ENCODE measurements around the gene ZRANB1. TPM values are rescaled to one million over a fixed set of nuclear protein-coding genes. Genes with fewer than 3 reads are reported as not detected.

The ZRANB1 gene
- total RNA-seq, 4 donors from 2014 or later = 10.7 to 18.8 (median 15.5) TPM

GRCh38 chr10:124966008-124966407, 24.1 kb downstream of the ZRANB1 start:
- Histone ChIP-seq H3K9me3 (no peaks in the 10 kb centered on the region), H3K27ac (no peak overlapping the region), H3K4me3 (no peak overlapping the region), H3K27me3 (no peaks in the 10 kb centered on the region), H3K36me3 (peaks cover 0 to 20% (median 0%) of the 10 kb centered on the region in 3 donors), H3K4me1 (no peaks in the 10 kb centered on the region)
- no peak for TF ChIP-seq POLR2A (IDR thresholded peaks at IDR 0.05)
- TF ChIP-seq CTCF (IDR thresholded peaks at IDR 0.05) = no peak
- no peak for DNase-seq

DNA sequence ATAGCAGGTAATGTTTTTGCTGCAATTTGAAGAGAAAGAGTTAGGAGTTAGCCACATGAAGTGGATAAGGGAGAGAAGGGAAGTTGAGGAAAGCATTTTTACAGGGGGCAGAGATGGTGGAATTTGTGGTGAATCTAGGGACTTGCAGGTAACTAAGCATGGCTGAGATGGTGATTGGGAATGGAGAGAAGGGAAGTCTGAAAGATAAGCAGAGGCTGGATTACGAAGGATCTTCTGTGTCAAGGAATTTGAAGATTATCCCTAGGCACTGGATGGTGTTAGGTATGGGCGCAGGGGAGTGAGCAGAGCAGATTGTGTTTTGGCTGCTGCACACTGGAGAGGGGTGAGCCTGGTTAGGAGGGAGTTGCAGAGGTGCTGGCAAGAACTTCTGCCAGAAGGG, 25.3 kb downstream of the ZRANB1 start:
- Histone ChIP-seq H3K36me3 (peaks cover 0 to 20% (median 0%) of the 10 kb centered on the region in 3 donors), H3K4me3 (no peak overlapping the region), H3K27me3 (no peaks in the 10 kb centered on the region), H3K27ac (no peak overlapping the region), H3K9me3 (no peaks in the 10 kb centered on the region), H3K4me1 (no peaks in the 10 kb centered on the region)
- TF ChIP-seq CTCF (IDR thresholded peaks at IDR 0.05) = no peak
- TF ChIP-seq POLR2A (IDR thresholded peaks at IDR 0.05) = no peak
- DNase-seq = no peak

- H3K4me1 ChIP-seq = no peaks in the 10 kb centered on the region
- H3K27me3 ChIP-seq = no peaks in the 10 kb centered on the region
- peaks cover 0 to 36% (median 0%) of the 10 kb centered on the region in 3 donors for H3K36me3 ChIP-seq
- no peaks in the 10 kb centered on the region for H3K9me3 ChIP-seq
- H3K4me3 ChIP-seq = no peak overlapping the region
- TF ChIP-seq POLR2A (IDR thresholded peaks at IDR 0.05) (no peak), CTCF (IDR thresholded peaks at IDR 0.05) (no peak)
- no peak for DNase-seq
- no peak overlapping the region for H3K27ac ChIP-seq
These were observed 29.4 kb downstream of the ZRANB1 start for GRCh38 chr10:124971276-124971675.

GRCh38 chr10:124972637-124973036, 30.7 kb downstream of the ZRANB1 start:
- TF ChIP-seq CTCF (IDR thresholded peaks at IDR 0.05) (no peak), POLR2A (IDR thresholded peaks at IDR 0.05) (no peak)
- no peak for DNase-seq
- Histone ChIP-seq H3K27ac (no peak overlapping the region), H3K27me3 (no peaks in the 10 kb centered on the region), H3K36me3 (peaks cover 0 to 30% (median 0%) of the 10 kb centered on the region in 3 donors), H3K4me1 (no peaks in the 10 kb centered on the region), H3K9me3 (no peaks in the 10 kb centered on the region), H3K4me3 (no peak overlapping the region)

DNA sequence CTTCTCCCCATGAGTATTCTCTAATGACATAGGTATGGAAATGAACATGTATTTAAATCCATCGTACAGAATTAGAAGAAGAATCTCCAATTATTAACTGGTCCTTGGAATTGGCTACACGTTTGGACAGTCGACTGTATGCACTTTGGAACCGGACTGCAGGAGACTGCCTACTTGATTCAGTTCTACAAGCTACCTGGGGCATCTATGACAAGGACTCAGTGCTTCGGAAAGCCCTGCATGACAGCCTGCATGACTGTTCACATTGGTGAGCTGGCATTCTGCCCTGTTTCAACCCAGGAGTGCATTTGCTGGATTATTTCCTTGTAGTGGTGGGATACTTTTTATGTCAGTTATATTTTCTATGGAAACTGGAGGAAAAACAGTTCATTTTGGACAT, 32.2 kb downstream of the ZRANB1 start:
- Histone ChIP-seq H3K27ac (no peak overlapping the region), H3K27me3 (no peaks in the 10 kb centered on the region), H3K9me3 (no peaks in the 10 kb centered on the region), H3K4me3 (no peak overlapping the region), H3K36me3 (peaks cover 0 to 26% (median 0%) of the 10 kb centered on the region in 3 donors), H3K4me1 (no peaks in the 10 kb centered on the region)
- TF ChIP-seq CTCF (IDR thresholded peaks at IDR 0.05) = no peak
- DNase-seq = no peak

- DNase-seq = no peak
- H3K4me1 ChIP-seq = no peaks in the 10 kb centered on the region
- H3K36me3 ChIP-seq = peaks cover 0 to 22% (median 0%) of the 10 kb centered on the region in 3 donors
- no peak overlapping the region for H3K4me3 ChIP-seq
- no peaks in the 10 kb centered on the region for H3K27me3 ChIP-seq
- no peak overlapping the region for H3K27ac ChIP-seq
- H3K9me3 ChIP-seq = no peaks in the 10 kb centered on the region
- TF ChIP-seq POLR2A (IDR thresholded peaks at IDR 0.05) (no peak), CTCF (IDR thresholded peaks at IDR 0.05) (no peak)
These were observed 34.1 kb downstream of the ZRANB1 start for GRCh38 chr10:124975977-124976514.
